Muscle of leg (tissue), 11 donors: ENCODE measurements around the gene EGFR. TPM values are rescaled to one million over a fixed set of nuclear protein-coding genes. Genes with fewer than 3 reads are reported as not detected.
"Not testable (repeated sequence)": the region's sequence is repeated elsewhere in the genome, so short reads cannot be mapped to it uniquely, and the experiment has no call there.

ENCODE experiments used
- DNase-seq: peaks from one replicate; pipeline ENCODE4 v3.0.0; 2013
- H3K27ac ChIP-seq: one replicate; pipeline ENCODE4 v1.5.1; 2013; ENCODE audit warnings: mild to moderate bottlenecking, low read length, control low read depth
- H3K27me3 ChIP-seq: one replicate; pipeline ENCODE4 v1.6.1; 2013; ENCODE audit warnings: low read length; ENCODE audit not compliant: control insufficient read depth, insufficient read depth
- H3K36me3 ChIP-seq: one replicate; pipeline ENCODE4 v1.6.1; 2013; ENCODE audit warnings: low read length; ENCODE audit not compliant: control insufficient read depth, insufficient read depth
- H3K4me1 ChIP-seq: one replicate; pipeline ENCODE4 v1.6.1; 2013; ENCODE audit warnings: low read length; ENCODE audit not compliant: control insufficient read depth, insufficient read depth
- H3K4me3 ChIP-seq: one replicate; pipeline ENCODE4 v1.5.1; 2013; ENCODE audit warnings: low read length, control low read depth
- H3K9me3 ChIP-seq: replicated peaks from 2 replicates; pipeline ENCODE4 v1.6.1; 2013; ENCODE audit warnings: low read depth, low read length; ENCODE audit not compliant: control insufficient read depth
- WGBS: methylation state at CpG from one replicate; pipeline ENCODE4 v1.1.5; 2013; ENCODE audit warnings: missing lambda C conversion rate; ENCODE audit not compliant: insufficient coverage; 5-methylcytosine and 5-hydroxymethylcytosine counted together
- polyA plus RNA-seq, 8 donors: library from polyadenylated mRNA; unstranded; fragments of 120-200 nt; gene quantifications; one replicate each; pipeline versions ENCODE4 v1.2.1 to v1.2.3, GENCODE V29; 2013; ENCODE audit warnings: inconsistent platforms in 1 of 8, low replicate concordance in 1 of 8; ENCODE audit not compliant: insufficient read length in 8 of 8, insufficient read depth in 1 of 8
- total RNA-seq: library from RNA; stranded (reverse); fragments of 120-200 nt; gene quantifications from one replicate; pipeline ENCODE4 v1.2.4, GENCODE V29; 2013

Gene EGFR
- total and polyA plus RNA-seq, 9 donors, result 18.6 to 42.8 (median 25.5) TPM

GRCh38 chr7:55033236-55033846 is 14.5 kb downstream of the EGFR start:
- 81% methylated on average over 8 of the region's 10 CpGs for WGBS
- Histone ChIP-seq H3K27me3 (no peaks in the 10 kb centered on the region), H3K9me3 (no peaks in the 10 kb centered on the region), H3K4me1 (no peaks in the 10 kb centered on the region), H3K27ac (no peak overlapping the region), H3K36me3 (peaks cover 4% of the 10 kb centered on the region), H3K4me3 (no peak overlapping the region)
- DNase-seq, result no peak

DNA sequence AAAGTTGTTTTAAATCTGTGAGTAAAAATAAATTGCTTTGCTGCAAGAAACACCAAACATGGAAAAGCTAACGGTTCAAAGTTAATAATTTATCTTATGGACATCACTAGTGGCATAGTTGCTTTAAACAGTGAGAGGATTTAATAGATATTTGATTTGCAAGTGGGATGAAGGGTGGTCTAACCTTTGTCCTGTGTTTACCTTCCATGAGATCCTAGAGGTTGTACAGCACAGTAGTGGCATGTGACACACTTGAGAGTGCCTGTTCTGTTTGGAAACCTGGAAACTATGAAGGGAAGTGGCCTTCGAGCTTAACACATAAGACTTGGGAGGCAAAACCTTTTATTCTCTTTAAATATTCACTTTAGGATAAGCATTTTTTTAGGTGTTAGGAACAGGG is 16.0 kb downstream of the EGFR start:
- H3K4me3 ChIP-seq, result no peak overlapping the region
- no peaks in the 10 kb centered on the region for H3K4me1 ChIP-seq
- H3K36me3 ChIP-seq, result peaks cover 4% of the 10 kb centered on the region
- no peak for DNase-seq
- H3K27me3 ChIP-seq, result no peaks in the 10 kb centered on the region
- no peaks in the 10 kb centered on the region for H3K9me3 ChIP-seq
- no CpG with 5 or more reads among the region's 2 CpGs for WGBS
- no peak overlapping the region for H3K27ac ChIP-seq

DNA sequence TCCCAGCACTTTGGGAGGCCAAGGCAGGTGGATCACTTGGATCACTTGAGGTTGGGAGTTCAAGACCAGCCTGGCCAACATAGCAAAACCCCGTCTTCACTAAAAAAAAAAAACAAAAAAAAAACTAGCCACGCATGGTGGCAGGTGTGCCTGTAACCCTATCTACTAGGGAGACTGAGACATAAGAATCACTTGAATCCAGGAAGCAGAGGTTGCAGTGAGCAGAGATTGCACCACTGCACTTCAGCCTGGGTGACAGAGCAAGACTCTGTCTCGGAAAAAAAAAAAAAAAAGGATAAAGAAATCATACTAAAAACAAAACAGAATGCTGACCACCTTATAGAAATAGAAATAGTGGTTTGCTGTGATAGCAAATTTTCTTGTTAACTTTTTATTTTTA is 16.6 kb downstream of the EGFR start:
- not testable (repeated sequence) for H3K36me3 ChIP-seq, H3K27ac ChIP-seq, H3K4me3 ChIP-seq, DNase-seq, H3K9me3 ChIP-seq, H3K27me3 ChIP-seq, H3K4me1 ChIP-seq
- WGBS, result no CpG with 5 or more reads among the region's 3 CpGs

DNA sequence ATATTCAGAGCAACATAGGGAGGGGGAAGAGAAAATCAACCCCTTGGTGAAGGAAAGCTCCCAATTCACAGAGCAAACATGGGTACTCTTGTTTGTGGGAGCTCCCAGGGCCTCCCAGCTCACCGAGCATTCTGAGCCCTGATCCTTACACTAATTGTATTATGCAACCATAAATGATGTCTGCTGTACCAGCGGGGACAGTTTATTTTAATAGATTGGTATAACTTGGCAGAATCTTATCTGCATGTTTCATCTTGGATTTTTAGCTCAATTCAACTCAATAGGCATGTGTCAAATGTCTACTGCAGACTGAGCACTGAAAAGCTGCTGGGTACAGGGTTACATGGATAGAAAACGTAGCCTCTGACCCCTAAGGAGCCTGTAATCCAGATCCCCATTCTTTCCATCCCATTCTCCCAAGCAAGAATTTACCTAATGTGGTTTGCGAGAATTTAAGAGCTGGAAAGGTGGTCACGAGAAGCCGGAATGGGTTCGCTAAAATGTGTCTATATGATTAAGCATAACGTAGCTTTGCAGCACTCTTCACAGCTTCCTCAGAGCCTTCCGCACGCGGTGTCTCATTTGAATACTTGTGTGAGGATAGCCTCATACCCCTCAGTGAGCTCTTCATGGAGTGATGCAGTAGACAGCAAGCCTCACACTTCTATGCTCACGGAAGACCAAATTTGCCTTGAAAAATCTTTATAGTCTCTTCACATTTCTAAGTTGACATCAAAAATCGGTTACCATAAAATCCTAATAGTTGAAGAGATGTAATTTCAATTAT is 18.3 kb downstream of the EGFR start:
- Histone ChIP-seq H3K4me1 (no peaks in the 10 kb centered on the region), H3K27ac (no peak overlapping the region), H3K36me3 (peaks cover 4% of the 10 kb centered on the region), H3K9me3 (no peaks in the 10 kb centered on the region), H3K4me3 (no peak overlapping the region), H3K27me3 (no peaks in the 10 kb centered on the region)
- no peak for DNase-seq
- 100% methylated on average over 4 of the region's 13 CpGs for WGBS

DNA sequence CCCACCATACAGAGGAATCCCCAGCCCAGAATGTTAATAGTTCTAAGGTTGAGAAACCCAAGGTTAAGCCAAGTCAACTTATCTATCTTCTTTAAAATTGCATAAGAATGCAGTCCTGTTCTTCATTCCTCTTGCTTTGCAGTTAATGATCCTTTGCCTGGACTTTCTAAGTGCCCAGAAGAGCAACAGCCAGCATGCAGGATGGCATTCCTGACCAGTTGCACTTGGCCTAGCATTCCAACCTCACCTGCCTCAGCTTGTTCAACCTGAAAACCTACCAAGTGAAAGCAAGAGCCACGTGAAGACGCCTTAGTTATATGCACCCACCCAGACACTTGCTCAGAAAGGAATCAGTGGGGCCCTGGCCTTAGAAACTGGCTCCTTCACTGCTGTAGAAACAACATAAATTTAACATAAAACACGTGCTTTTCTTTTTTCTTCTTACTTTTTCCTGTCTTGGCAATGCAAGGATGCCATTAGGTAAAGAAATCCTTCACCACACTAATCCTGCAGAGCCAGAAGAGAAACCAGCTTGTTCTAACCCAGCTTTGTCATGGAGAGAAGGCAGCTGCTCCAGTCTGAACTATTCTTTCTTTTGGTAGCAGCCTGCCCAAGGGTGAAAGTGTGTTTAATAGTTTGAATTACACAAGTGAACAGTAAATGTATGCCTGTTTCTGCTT is 25.0 kb downstream of the EGFR start:
- H3K36me3 ChIP-seq, result no peaks in the 10 kb centered on the region
- DNase-seq, result no peak
- no peaks in the 10 kb centered on the region for H3K9me3 ChIP-seq
- no peaks in the 10 kb centered on the region for H3K27me3 ChIP-seq
- peak overlapping the region; percentile 75 for H3K27ac ChIP-seq
- WGBS, result 74% methylated on average over 3 of the region's 3 CpGs
- H3K4me1 ChIP-seq, result peaks cover 28% of the 10 kb centered on the region
- H3K4me3 ChIP-seq, result no peak overlapping the region

DNA sequence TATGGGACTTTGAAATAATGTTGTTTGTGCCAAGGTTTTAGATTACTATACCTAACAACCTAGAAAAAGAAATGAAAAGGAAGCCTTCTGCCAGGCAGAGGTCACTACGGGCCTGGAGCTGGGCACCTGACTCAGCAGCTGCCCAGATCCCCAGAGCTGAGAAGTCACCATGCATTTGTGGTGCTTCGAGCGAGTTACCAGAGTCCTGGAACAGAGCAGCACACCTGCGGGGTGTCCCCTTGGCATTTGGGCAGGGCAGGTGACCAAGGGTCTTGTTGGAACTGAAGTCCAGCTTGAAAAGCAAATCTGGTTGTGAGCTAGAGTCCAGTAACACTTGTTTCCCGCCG is 25.5 kb downstream of the EGFR start:
- DNase-seq, result no peak
- Histone ChIP-seq H3K4me3 (no peak overlapping the region), H3K36me3 (no peaks in the 10 kb centered on the region), H3K27me3 (no peaks in the 10 kb centered on the region), H3K27ac (peak overlapping the region; percentile 75), H3K9me3 (no peaks in the 10 kb centered on the region), H3K4me1 (peaks cover 29% of the 10 kb centered on the region)
- 83% methylated on average over 4 of the region's 6 CpGs for WGBS

DNA sequence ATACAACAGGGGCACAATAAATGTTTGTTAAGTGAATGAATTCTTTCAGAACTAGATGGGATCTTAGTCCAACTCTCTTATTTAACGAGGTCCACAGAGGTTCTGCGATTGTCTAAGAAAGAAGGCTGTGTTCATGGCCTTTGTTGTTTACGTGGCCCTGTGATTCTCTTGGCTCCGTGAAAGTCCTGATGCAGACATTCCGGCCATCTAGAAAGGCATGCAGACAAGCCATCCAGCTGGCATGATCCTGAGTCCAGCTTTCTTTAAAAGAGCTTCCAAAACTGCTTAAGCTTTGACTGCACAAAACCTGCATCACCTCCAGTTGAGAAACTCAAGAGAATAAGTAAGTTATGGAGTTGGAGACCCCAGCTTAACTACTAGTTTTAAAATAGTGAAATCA is 26.0 kb downstream of the EGFR start:
- no peaks in the 10 kb centered on the region for H3K36me3 ChIP-seq
- H3K9me3 ChIP-seq, result no peaks in the 10 kb centered on the region
- peak overlapping the region; percentile 75 for H3K27ac ChIP-seq
- H3K27me3 ChIP-seq, result no peaks in the 10 kb centered on the region
- H3K4me1 ChIP-seq, result peaks cover 29% of the 10 kb centered on the region
- H3K4me3 ChIP-seq, result no peak overlapping the region
- peak; percentile 81 for DNase-seq
- WGBS, result 40% methylated on average over 4 of the region's 5 CpGs

DNA sequence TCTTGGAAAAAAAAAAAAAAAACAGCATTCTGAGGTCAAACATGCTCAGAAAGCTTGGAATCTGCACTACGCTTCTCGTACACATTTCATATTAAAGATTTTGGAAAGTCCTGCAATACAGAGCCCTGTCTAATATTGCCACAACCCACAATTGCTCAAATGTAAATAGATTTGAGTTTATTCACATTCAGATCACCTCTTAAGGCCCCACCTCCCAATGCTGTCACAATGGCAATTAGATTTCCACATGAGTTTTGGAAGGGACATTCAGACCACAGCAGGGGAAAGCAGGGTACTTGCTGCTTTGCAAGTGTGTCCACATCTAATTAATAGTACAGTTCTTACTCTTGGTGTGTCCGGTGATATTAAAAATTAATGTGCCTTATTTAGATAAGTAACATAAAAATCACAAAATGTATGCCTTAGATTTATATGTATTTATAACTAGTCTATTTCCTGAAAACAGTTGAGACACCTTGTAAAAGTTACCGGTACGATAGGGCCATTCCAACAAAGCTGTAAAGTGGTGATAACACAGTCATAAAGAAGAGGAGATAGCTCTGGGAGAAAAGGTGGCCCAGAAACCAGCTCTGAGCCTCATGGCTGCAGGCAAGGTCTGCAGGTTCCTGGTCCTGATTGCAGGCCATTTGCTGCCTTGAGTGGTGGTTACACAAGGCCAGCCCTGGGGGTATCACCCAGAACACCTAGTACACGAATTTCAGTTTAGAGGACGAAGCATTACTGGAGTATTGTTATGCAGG is 27.9 kb downstream of the EGFR start:
- no peaks in the 10 kb centered on the region for H3K27me3 ChIP-seq
- H3K9me3 ChIP-seq, result no peaks in the 10 kb centered on the region
- H3K27ac ChIP-seq, result peak overlapping the region; percentile 26
- H3K4me3 ChIP-seq, result no peak overlapping the region
- H3K4me1 ChIP-seq, result peaks cover 29% of the 10 kb centered on the region
- DNase-seq, result no peak
- no peaks in the 10 kb centered on the region for H3K36me3 ChIP-seq
- 33% methylated on average over 1 of the region's 7 CpGs for WGBS

DNA sequence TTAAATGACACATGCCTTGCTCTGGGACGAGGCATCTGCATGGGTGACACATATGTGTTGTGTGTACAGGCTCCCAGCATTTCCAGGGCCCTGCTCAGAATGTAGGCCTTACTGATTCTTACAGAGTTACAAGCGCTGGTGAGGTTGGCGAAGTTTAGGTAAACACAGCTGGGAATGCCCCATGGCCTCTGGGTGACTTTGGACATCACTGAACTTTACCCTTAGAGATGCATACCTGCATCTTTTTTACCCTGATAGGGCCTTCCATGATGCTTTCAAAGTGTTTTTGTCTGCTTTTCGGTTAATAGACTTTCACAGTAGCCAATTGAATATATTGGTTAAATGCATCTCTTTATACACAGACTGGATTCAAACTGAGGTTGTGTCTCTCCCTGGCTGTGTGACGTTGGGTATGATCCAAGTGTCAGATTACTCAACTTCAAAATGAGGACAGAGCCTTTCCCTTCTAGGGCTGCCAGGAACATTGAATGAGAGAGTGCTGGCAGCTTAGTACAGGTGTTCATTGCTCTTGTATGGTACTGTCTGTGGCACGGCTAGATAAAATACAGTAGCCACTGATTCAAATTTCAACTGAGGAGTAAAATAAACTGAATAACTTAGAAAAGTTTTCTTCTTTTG is 29.5 kb downstream of the EGFR start:
- DNase-seq, result peak; percentile 77
- no peaks in the 10 kb centered on the region for H3K27me3 ChIP-seq
- H3K4me3 ChIP-seq, result no peak overlapping the region
- no peaks in the 10 kb centered on the region for H3K9me3 ChIP-seq
- H3K4me1 ChIP-seq, result peaks cover 32% of the 10 kb centered on the region
- no peak overlapping the region for H3K27ac ChIP-seq
- no peaks in the 10 kb centered on the region for H3K36me3 ChIP-seq
- 77% methylated on average over 3 of the region's 6 CpGs for WGBS
